ENCODE measurements around the gene COPS7A.

COPS7A gene

DNA sequence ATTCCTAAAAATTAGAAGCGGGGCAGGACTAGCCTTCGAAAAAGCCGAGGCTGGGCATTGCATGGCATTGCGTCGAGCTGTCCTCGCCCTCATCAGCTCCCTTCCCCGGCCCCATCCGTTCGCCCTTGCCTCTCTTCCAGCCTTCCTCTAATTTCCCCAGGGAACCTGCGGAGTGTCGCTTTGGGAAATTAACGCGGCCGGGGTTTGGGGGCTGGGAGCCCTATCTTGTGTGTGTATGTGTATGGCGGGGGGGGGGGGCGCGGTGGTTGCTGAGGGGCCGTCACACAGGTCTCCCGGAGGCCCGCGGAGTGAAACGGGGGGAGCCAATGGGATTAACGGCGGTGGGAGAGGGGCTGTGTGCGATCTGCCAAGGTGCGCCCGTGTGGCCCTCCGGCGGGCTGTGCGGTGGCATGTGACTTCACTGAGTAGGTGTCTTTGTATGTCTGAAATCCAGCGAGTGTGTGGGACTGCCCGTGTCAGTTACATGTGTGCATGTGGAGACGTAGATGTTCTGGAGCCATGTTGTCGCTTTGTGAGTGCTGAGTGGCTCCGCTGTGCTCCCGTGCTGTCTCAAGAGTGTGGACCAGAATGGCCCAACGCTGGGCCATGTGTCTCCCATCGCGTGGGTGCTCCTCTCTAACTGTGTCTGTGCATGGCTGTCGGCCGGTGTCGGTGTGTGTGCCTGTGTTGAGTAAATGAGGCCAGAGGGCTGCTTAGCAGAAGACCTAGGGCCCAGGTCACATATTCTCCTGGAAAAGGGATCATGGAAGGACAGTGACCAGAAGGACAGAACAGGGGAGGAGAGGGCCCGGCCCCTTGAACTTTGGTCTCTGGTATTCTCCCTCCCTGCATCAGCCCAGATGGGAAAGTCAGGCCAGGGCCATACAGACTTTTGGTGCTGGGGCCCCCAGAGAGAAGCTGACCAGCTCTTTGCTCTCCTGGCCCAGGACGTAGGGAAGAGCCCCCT is 43.8 kb downstream of the COPS7A start:
- no peak for DNase-seq (ENCODE audit: low read depth, low spot score)
- peak overlapping the region; percentile 99 for H3K4me3 ChIP-seq (ENCODE audit: insufficient read length, low read depth)
- H3K36me3 ChIP-seq (ENCODE audit: insufficient read depth, insufficient read length, low read length): peaks cover 45% of the 10 kb centered on the region
- TF ChIP-seq YY1 (IDR thresholded peaks at IDR 0.05; ENCODE audit: insufficient read depth, insufficient read length): no peak
- TF ChIP-seq SUZ12 (IDR thresholded peaks at IDR 0.05; ENCODE audit: extremely low read depth, insufficient read depth, insufficient read length): no peak
- no peak for TF ChIP-seq ZNF274 (IDR thresholded peaks at IDR 0.05; ENCODE audit: low read depth, low read length)
- H3K27me3 ChIP-seq (ENCODE audit: insufficient read depth, insufficient read length): peaks cover 2% of the 10 kb centered on the region
- no peaks in the 10 kb centered on the region for H3K9me3 ChIP-seq (ENCODE audit: insufficient read depth, low read length)
- H3K4me1 ChIP-seq (ENCODE audit: insufficient read depth, insufficient read length): peaks cover 32% of the 10 kb centered on the region
- peak overlapping the region; percentile 100 for H3K9ac ChIP-seq (ENCODE audit: insufficient read length, low read depth)

DNA sequence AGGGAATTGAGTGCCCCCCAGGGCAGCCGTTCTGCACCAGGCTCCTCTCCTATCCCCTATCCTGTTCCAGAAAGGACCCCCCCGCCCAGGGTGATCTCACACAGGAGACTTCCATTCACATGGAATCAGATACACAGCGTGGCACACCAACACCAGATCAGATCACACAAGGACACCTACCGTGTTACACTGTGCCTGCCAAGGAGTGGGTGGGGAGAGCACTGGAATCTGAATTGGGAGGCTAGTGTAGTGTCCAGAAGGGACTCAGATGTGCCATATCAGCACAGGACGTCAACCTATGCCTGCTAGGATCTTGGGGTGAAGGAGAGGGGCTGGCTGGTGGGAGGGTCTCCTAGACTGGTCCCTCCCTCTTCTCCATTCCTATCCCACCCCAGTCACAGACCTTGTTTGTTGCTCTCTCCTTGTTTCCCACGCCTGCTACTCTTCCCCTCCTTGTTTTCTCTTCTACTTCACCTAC is 44.6 kb downstream of the COPS7A start:
- DNase-seq (ENCODE audit: low read depth, low spot score): no peak
- peak overlapping the region; percentile 99 for H3K4me3 ChIP-seq (ENCODE audit: insufficient read length, low read depth)
- H3K4me1 ChIP-seq (ENCODE audit: insufficient read depth, insufficient read length): peaks cover 38% of the 10 kb centered on the region

GRCh38 chr12:6768990-6769389 is 45.1 kb downstream of the COPS7A start:
- Histone ChIP-seq H3K4me3 (ENCODE audit: insufficient read length, low read depth) (peak overlapping the region; percentile 99), H3K9me3 (ENCODE audit: insufficient read depth, low read length) (no peaks in the 10 kb centered on the region), H3K4me1 (ENCODE audit: insufficient read depth, insufficient read length) (peaks cover 39% of the 10 kb centered on the region), H3K9ac (ENCODE audit: insufficient read length, low read depth) (peak overlapping the region; percentile 100), H3K36me3 (ENCODE audit: insufficient read depth, insufficient read length, low read length) (peaks cover 45% of the 10 kb centered on the region), H3K27me3 (ENCODE audit: insufficient read depth, insufficient read length) (peaks cover 15% of the 10 kb centered on the region)
- DNase-seq (ENCODE audit: low read depth, low spot score): peak; percentile 98
- TF ChIP-seq YY1 (IDR thresholded peaks at IDR 0.05; ENCODE audit: insufficient read depth, insufficient read length) (peak; percentile 7), SUZ12 (IDR thresholded peaks at IDR 0.05; ENCODE audit: extremely low read depth, insufficient read depth, insufficient read length) (no peak)

More for the DNA sequence above, 44.6 kb downstream of the COPS7A start:
- Histone ChIP-seq H3K36me3 (ENCODE audit: insufficient read depth, insufficient read length, low read length) (peaks cover 45% of the 10 kb centered on the region), H3K9me3 (ENCODE audit: insufficient read depth, low read length) (no peaks in the 10 kb centered on the region), H3K27me3 (ENCODE audit: insufficient read depth, insufficient read length) (peaks cover 11% of the 10 kb centered on the region), H3K9ac (ENCODE audit: insufficient read length, low read depth) (peak overlapping the region; percentile 100)
- no peak for TF ChIP-seq ZNF274 (IDR thresholded peaks at IDR 0.05; ENCODE audit: low read depth, low read length)
- no peak for TF ChIP-seq SUZ12 (IDR thresholded peaks at IDR 0.05; ENCODE audit: extremely low read depth, insufficient read depth, insufficient read length)
- TF ChIP-seq YY1 (IDR thresholded peaks at IDR 0.05; ENCODE audit: insufficient read depth, insufficient read length): no peak

- DNase-seq (ENCODE audit: low read depth, low spot score): no peak
- no peaks in the 10 kb centered on the region for H3K9me3 ChIP-seq (ENCODE audit: insufficient read depth, low read length)
- peak overlapping the region; percentile 5 for H3K4me3 ChIP-seq (ENCODE audit: insufficient read length, low read depth)
- peak overlapping the region; percentile 71 for H3K9ac ChIP-seq (ENCODE audit: insufficient read length, low read depth)
- H3K27me3 ChIP-seq (ENCODE audit: insufficient read depth, insufficient read length): peaks cover 22% of the 10 kb centered on the region
- no peak for TF ChIP-seq YY1 (IDR thresholded peaks at IDR 0.05; ENCODE audit: insufficient read depth, insufficient read length)
- peaks cover 42% of the 10 kb centered on the region for H3K4me1 ChIP-seq (ENCODE audit: insufficient read depth, insufficient read length)
- peaks cover 49% of the 10 kb centered on the region for H3K36me3 ChIP-seq (ENCODE audit: insufficient read depth, insufficient read length, low read length)
Measured at GRCh38 chr12:6769666-6770065, 45.8 kb downstream of the COPS7A start.

- H3K9ac ChIP-seq (ENCODE audit: insufficient read length, low read depth): no peak overlapping the region
- no peak for DNase-seq (ENCODE audit: low read depth, low spot score)
- H3K27me3 ChIP-seq (ENCODE audit: insufficient read depth, insufficient read length): peaks cover 26% of the 10 kb centered on the region
- H3K9me3 ChIP-seq (ENCODE audit: insufficient read depth, low read length): no peaks in the 10 kb centered on the region
- peaks cover 40% of the 10 kb centered on the region for H3K4me1 ChIP-seq (ENCODE audit: insufficient read depth, insufficient read length)
- H3K36me3 ChIP-seq (ENCODE audit: insufficient read depth, insufficient read length, low read length): peaks cover 52% of the 10 kb centered on the region
- TF ChIP-seq SUZ12 (IDR thresholded peaks at IDR 0.05; ENCODE audit: extremely low read depth, insufficient read depth, insufficient read length): no peak
- TF ChIP-seq YY1 (IDR thresholded peaks at IDR 0.05; ENCODE audit: insufficient read depth, insufficient read length): no peak
- no peak for TF ChIP-seq ZNF274 (IDR thresholded peaks at IDR 0.05; ENCODE audit: low read depth, low read length)
- H3K4me3 ChIP-seq (ENCODE audit: insufficient read length, low read depth): no peak overlapping the region
Measured at GRCh38 chr12:6770094-6770493, 46.2 kb downstream of the COPS7A start.

GRCh38 chr12:6770600-6770999 is 46.8 kb downstream of the COPS7A start:
- Histone ChIP-seq H3K36me3 (ENCODE audit: insufficient read depth, insufficient read length, low read length) (peaks cover 57% of the 10 kb centered on the region), H3K4me3 (ENCODE audit: insufficient read length, low read depth) (no peak overlapping the region), H3K9me3 (ENCODE audit: insufficient read depth, low read length) (no peaks in the 10 kb centered on the region), H3K27me3 (ENCODE audit: insufficient read depth, insufficient read length) (peaks cover 31% of the 10 kb centered on the region), H3K4me1 (ENCODE audit: insufficient read depth, insufficient read length) (peaks cover 38% of the 10 kb centered on the region), H3K9ac (ENCODE audit: insufficient read length, low read depth) (no peak overlapping the region)
- DNase-seq (ENCODE audit: low read depth, low spot score): no peak
- TF ChIP-seq ZNF274 (IDR thresholded peaks at IDR 0.05; ENCODE audit: low read depth, low read length): no peak
- TF ChIP-seq SUZ12 (IDR thresholded peaks at IDR 0.05; ENCODE audit: extremely low read depth, insufficient read depth, insufficient read length): no peak
- no peak for TF ChIP-seq YY1 (IDR thresholded peaks at IDR 0.05; ENCODE audit: insufficient read depth, insufficient read length)

GRCh38 chr12:6771091-6771495 is 47.2 kb downstream of the COPS7A start:
- no peak for TF ChIP-seq YY1 (IDR thresholded peaks at IDR 0.05; ENCODE audit: insufficient read depth, insufficient read length)
- no peak for TF ChIP-seq ZNF274 (IDR thresholded peaks at IDR 0.05; ENCODE audit: low read depth, low read length)
- no peak for TF ChIP-seq SUZ12 (IDR thresholded peaks at IDR 0.05; ENCODE audit: extremely low read depth, insufficient read depth, insufficient read length)
- H3K36me3 ChIP-seq (ENCODE audit: insufficient read depth, insufficient read length, low read length): peaks cover 62% of the 10 kb centered on the region
- no peak overlapping the region for H3K4me3 ChIP-seq (ENCODE audit: insufficient read length, low read depth)
- peak overlapping the region; percentile 12 for H3K9ac ChIP-seq (ENCODE audit: insufficient read length, low read depth)
- peaks cover 38% of the 10 kb centered on the region for H3K4me1 ChIP-seq (ENCODE audit: insufficient read depth, insufficient read length)
- H3K9me3 ChIP-seq (ENCODE audit: insufficient read depth, low read length): no peaks in the 10 kb centered on the region
- no peak for DNase-seq (ENCODE audit: low read depth, low spot score)
- peaks cover 34% of the 10 kb centered on the region for H3K27me3 ChIP-seq (ENCODE audit: insufficient read depth, insufficient read length)
